IMR-90 (cell line): ENCODE measurements around the gene PREP. TPM values are rescaled to one million over a fixed set of nuclear protein-coding genes. Genes with fewer than 3 reads are reported as not detected.
"Not testable (repeated sequence)": the region's sequence is repeated elsewhere in the genome, so short reads cannot be mapped to it uniquely, and the experiment has no call there.

ENCODE experiments used
- ATAC-seq: fragments of 200-7000 bp; cut with Tn5 transposase; 2 replicates; pipeline ENCODE4 v1.9.1; 2020; ENCODE audit warnings: low read depth, mild to moderate bottlenecking, moderate library complexity
- BruUV-seq: library from RNA; stranded (reverse); fragments of 400-500 nt; replicated peaks from 2 replicates; lab custom pipeline; 2021; lab: Mats Ljungman, UMichigan
- CTCF ChIA-PET: fragments of 300-600 bp; formaldehyde crosslinking; extraction: SDS; loops from one replicate; lab custom pipeline; 2021; ENCODE audit warnings: antibody characterized with exemption; lab: Yijun Ruan, JAX
- POLR2A ChIA-PET: fragments of 300-600 bp; sonication (Branson Sonifier 250); formaldehyde crosslinking; loops from one replicate; lab custom pipeline; 2022; ENCODE audit warnings: antibody characterized with exemption; ENCODE audit not compliant: unreplicated experiment; lab: Charles Lee
- DNase-seq: peaks from one replicate; pipeline ENCODE4 v3.0.0; 2013
- H2AFZ ChIP-seq: replicated peaks from 2 replicates; pipeline ENCODE3; 2013; ENCODE audit warnings: low read length, mild to moderate bottlenecking; ENCODE audit not compliant: poor library complexity
- H2AK5ac ChIP-seq: 2 replicates; pipeline ENCODE4 v1.6.1; 2013; ENCODE audit warnings: low read depth, low read length, inconsistent platforms
- H2AK9ac ChIP-seq: replicated peaks from 2 replicates; pipeline ENCODE3; 2013; ENCODE audit warnings: mild to moderate bottlenecking, low read depth, low read length, moderate library complexity; ENCODE audit not compliant: poor library complexity
- H2BK120ac ChIP-seq: 2 replicates; pipeline ENCODE4 v1.6.1; 2013; ENCODE audit warnings: low read depth, low read length, inconsistent platforms
- H2BK15ac ChIP-seq: 3 replicates; pipeline ENCODE4 v1.6.1; 2013; ENCODE audit warnings: low read depth, low read length, inconsistent platforms
- H2BK20ac ChIP-seq: 2 replicates; pipeline ENCODE4 v1.6.1; 2013; ENCODE audit warnings: low read depth, mild to moderate bottlenecking, inconsistent platforms, low read length, moderate library complexity
- H2BK5ac ChIP-seq: 2 replicates; pipeline ENCODE4 v1.6.1; 2013; ENCODE audit warnings: mild to moderate bottlenecking, low read depth, low read length, inconsistent platforms; ENCODE audit not compliant: poor library complexity, severe bottlenecking
- H3K14ac ChIP-seq: replicated peaks from 2 replicates; pipeline ENCODE4 v1.6.1; 2013; ENCODE audit warnings: low read depth, low read length, inconsistent platforms
- H3K18ac ChIP-seq: 2 replicates; pipeline ENCODE4 v1.6.1; 2013; ENCODE audit warnings: low read depth, low read length, control low read depth
- H3K23ac ChIP-seq: 2 replicates; pipeline ENCODE4 v1.6.1; 2013; ENCODE audit warnings: low read depth, low read length, inconsistent platforms
- H3K27ac ChIP-seq: 2 replicates; pipeline ENCODE4 v1.5.1; 2013; ENCODE audit warnings: mild to moderate bottlenecking, control low read depth, low read length; ENCODE audit not compliant: insufficient read depth
- H3K27me3 ChIP-seq: 2 replicates; pipeline ENCODE4 v1.6.1; 2013; ENCODE audit warnings: low read length; ENCODE audit not compliant: control insufficient read depth, insufficient read depth
- H3K36me3 ChIP-seq: 2 replicates; pipeline ENCODE4 v1.6.1; 2013; ENCODE audit warnings: low read length, mixed read lengths; ENCODE audit not compliant: control insufficient read depth, insufficient read depth
- H3K4ac ChIP-seq: 2 replicates; pipeline ENCODE4 v1.6.1; 2013; ENCODE audit warnings: low read depth, low read length, inconsistent platforms
- H3K4me1 ChIP-seq: 2 replicates; pipeline ENCODE4 v1.6.1; 2013; ENCODE audit warnings: low read length, mixed read lengths; ENCODE audit not compliant: control insufficient read depth, insufficient read depth
- H3K4me2 ChIP-seq: 2 replicates; pipeline ENCODE4 v1.6.1; 2013; ENCODE audit warnings: low read depth, mild to moderate bottlenecking, control low read depth, low read length, moderate library complexity
- H3K4me3 ChIP-seq: 2 replicates; pipeline ENCODE4 v1.5.1; 2013; ENCODE audit warnings: low read depth, mild to moderate bottlenecking, control low read depth, low read length, moderate library complexity; ENCODE audit not compliant: insufficient read depth
- H3K56ac ChIP-seq: 2 replicates; pipeline ENCODE4 v1.6.1; 2013; ENCODE audit warnings: low read length, inconsistent platforms; ENCODE audit not compliant: insufficient read depth; ENCODE audit errors: extremely low read depth
- H3K79me1 ChIP-seq, 2 experiments: 2 replicates each; pipeline ENCODE4 v1.6.1; 2013; ENCODE audit warnings: low read length in 2 of 2, inconsistent platforms in 1 of 2, low read depth in 1 of 2
- H3K9ac ChIP-seq: 2 replicates; pipeline ENCODE4 v1.6.1; 2013; ENCODE audit warnings: low read depth, low read length, control low read depth
- H3K9me1 ChIP-seq: 2 replicates; pipeline ENCODE4 v1.6.1; 2013; ENCODE audit warnings: low read length, inconsistent platforms; ENCODE audit not compliant: insufficient read depth
- H3K9me3 ChIP-seq: 2 replicates; pipeline ENCODE4 v1.6.1; 2013; ENCODE audit warnings: low read length; ENCODE audit not compliant: control insufficient read depth, insufficient read depth
- H4K20me1 ChIP-seq: 2 replicates; pipeline ENCODE4 v1.6.1; 2013; ENCODE audit warnings: low read length, inconsistent platforms; ENCODE audit not compliant: insufficient read depth
- H4K5ac ChIP-seq: 2 replicates; pipeline ENCODE4 v1.6.1; 2013; ENCODE audit warnings: mild to moderate bottlenecking, low read depth, low read length, control low read depth
- H4K8ac ChIP-seq, 2 experiments: 2 replicates each; pipeline ENCODE4 v1.6.1; 2013; ENCODE audit warnings: low read depth in 2 of 2, low read length in 2 of 2, control low read depth in 1 of 2, inconsistent platforms in 1 of 2
- H4K91ac ChIP-seq: 2 replicates; pipeline ENCODE4 v1.6.1; 2013; ENCODE audit warnings: low read depth, low read length, inconsistent platforms; ENCODE audit not compliant: insufficient read depth
- WGBS, 2 experiments: methylation state at CpG; one replicate each; pipeline versions ENCODE4 v1.1.5 to v1.1.7; 2013; ENCODE audit warnings: missing lambda C conversion rate in 2 of 2; ENCODE audit not compliant: insufficient read length in 1 of 2; ENCODE audit errors: extremely low coverage in 2 of 2; 5-methylcytosine and 5-hydroxymethylcytosine counted together
- dilution Hi-C: fragments of 300-500 bp; cut with HindIII; formaldehyde crosslinking; loops from one replicate; pipeline ENCODE4 v1.14.3; 2018; ENCODE audit warnings: low sequenced_read_pairs; ENCODE audit not compliant: unreplicated experiment
- in situ Hi-C: fragments of 300-500 bp; cut with MboI; formaldehyde crosslinking; loops from 3 replicates; pipeline ENCODE4 v1.14.3; 2019; ENCODE audit warnings: low sequenced_read_pairs, inconsistent platforms, mixed read lengths
- intact Hi-C: fragments of 100-400 bp; cut with micrococcal nuclease; formaldehyde crosslinking; loops from 2 replicates; pipeline ENCODE4 v1.10.0; 2022
- polyA plus RNA-seq, 3 experiments: library from polyadenylated mRNA; depleted of rRNA; stranded (reverse); fragments of >200 nt; gene quantifications; 2 replicates each; pipeline ENCODE4 v1.2.3, GENCODE V29; 2012; ENCODE audit warnings: low replicate concordance in 1 of 3
- total RNA-seq: library from RNA; depleted of rRNA; stranded (reverse); fragments of >200 nt; gene quantifications from 2 replicates; pipeline ENCODE4 v1.2.3, GENCODE V29; 2012

The PREP gene
- total and polyA plus RNA-seq, 2 of the 4 experiments (the other 2 are of a cell fraction): 21.0 to 25.7 TPM

DNA sequence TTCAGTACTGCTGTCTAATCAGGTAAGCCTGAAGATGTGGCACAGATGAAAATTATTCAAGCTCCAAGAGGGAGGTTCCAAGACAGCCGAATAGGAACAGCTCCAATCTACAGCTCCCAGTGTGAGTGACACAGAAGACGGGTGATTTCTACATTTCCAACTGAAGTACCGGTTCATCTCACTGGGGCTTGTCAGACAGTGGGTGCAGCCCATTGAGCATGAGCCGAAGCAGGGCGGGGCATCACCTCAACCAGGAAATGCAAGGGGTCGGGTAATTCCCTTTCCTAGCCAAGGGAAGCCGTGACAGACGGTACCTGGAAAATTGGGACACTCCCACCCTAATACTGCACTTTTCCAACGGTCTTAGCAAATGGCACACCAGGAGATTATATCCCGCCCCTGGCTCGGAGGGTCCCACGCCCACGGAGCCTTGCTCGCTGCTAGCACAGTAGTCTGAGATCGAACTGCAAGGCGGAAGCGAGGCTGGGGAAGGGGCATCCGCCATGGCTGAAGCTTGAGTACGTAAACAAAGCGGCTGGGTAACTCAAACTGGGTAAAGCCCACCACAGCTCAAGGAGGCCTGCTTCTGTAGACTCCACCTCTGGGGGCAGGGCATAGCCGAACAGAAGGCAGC, 64.4 kb downstream of the PREP start:
- H3K36me3 ChIP-seq, H3K18ac ChIP-seq, intact Hi-C loops, in situ Hi-C loops, ATAC-seq, H3K27me3 ChIP-seq, H2AK5ac ChIP-seq, H3K23ac ChIP-seq, H3K79me1 ChIP-seq, H3K14ac ChIP-seq, H3K9me3 ChIP-seq, H2BK5ac ChIP-seq, H2AFZ ChIP-seq, H4K91ac ChIP-seq, BruUV-seq, H2BK15ac ChIP-seq, H3K4ac ChIP-seq, dilution Hi-C loops, H3K9me1 ChIP-seq, H3K27ac ChIP-seq, H4K5ac ChIP-seq, H3K4me3 ChIP-seq, H4K20me1 ChIP-seq, H3K9ac ChIP-seq, H4K8ac ChIP-seq, H3K4me2 ChIP-seq, POLR2A ChIA-PET, H2BK20ac ChIP-seq, H2BK120ac ChIP-seq, H3K56ac ChIP-seq, H2AK9ac ChIP-seq, DNase-seq, H3K4me1 ChIP-seq: not testable (repeated sequence)
- WGBS, 2 experiments: 90% methylated on average over 10 of the region's 21 CpGs; no CpG with 5 or more reads in 1 of the 2 experiments
- CTCF ChIA-PET: interaction anchor here (0.8 kb wide), 1 partner anchor 65 kb away, joined by 3 read pairs; the partner anchor contains the start of gene PREP
